Suprapubic skin (tissue), 4 donors: ENCODE data around the gene ZNF546. TPM values are rescaled to one million over a fixed set of nuclear protein-coding genes. Genes with fewer than 3 reads are reported as not detected.
"Not testable (repeated sequence)": the region's sequence is repeated elsewhere in the genome, so short reads cannot be mapped to it uniquely, and the experiment has no call there.

Experiments
- DNase-seq, 2 donors: peaks; one replicate each; pipeline ENCODE4 v3.0.0-alpha.2; 2019; ENCODE audit warnings: low spot score in 2 of 2
- H3K27ac ChIP-seq: fragments of 200-600 bp; sonication (generic); one replicate; pipeline ENCODE4 v1.5.1; 2019
- H3K27me3 ChIP-seq: fragments of 200-600 bp; sonication (generic); one replicate; pipeline ENCODE4 v1.5.1; 2019
- H3K36me3 ChIP-seq: fragments of 200-600 bp; sonication (generic); one replicate; pipeline ENCODE4 v1.5.1; 2019
- H3K4me1 ChIP-seq: fragments of 200-600 bp; sonication (generic); one replicate; pipeline ENCODE4 v1.5.1; 2019
- H3K4me3 ChIP-seq: fragments of 200-600 bp; sonication (generic); one replicate; pipeline ENCODE4 v1.5.1; 2019; ENCODE audit warnings: mild to moderate bottlenecking
- H3K9me3 ChIP-seq: fragments of 200-600 bp; sonication (generic); one replicate; pipeline ENCODE4 v1.5.1; 2019
- CTCF ChIP-seq, 2 donors: fragments of 200-600 bp in 1 of 2; fragments of 450-650 bp in 1 of 2; sonication (generic) in 1 of 2; IDR thresholded peaks; one replicate each; pipeline ENCODE4 v1.5.1; 2016 to 2019; ENCODE audit warnings: antibody characterized with exemption in 2 of 2, mild to moderate bottlenecking in 1 of 2, moderate library complexity in 1 of 2
- EP300 ChIP-seq: sonication (generic); formaldehyde crosslinking; IDR thresholded peaks from one replicate; pipeline ENCODE4 v1.6.1; 2017; ENCODE audit warnings: antibody characterized with exemption
- POLR2A ChIP-seq, 2 donors: fragments of 450-650 bp; IDR thresholded peaks; one replicate each; pipeline ENCODE4 v1.6.1; 2017; ENCODE audit warnings: antibody characterized with exemption in 2 of 2, mild to moderate bottlenecking in 2 of 2, moderate library complexity in 2 of 2
- POLR2AphosphoS5 ChIP-seq, 3 donors: sonication (generic); formaldehyde crosslinking; IDR thresholded peaks; one replicate each; pipeline ENCODE4 v1.6.1; 2017; ENCODE audit warnings: antibody characterized with exemption in 3 of 3
- WGBS: methylation state at CpG from one replicate; pipeline ENCODE4 v1.1.5; 2018; 5-methylcytosine and 5-hydroxymethylcytosine counted together
- total RNA-seq, 4 donors: library from RNA; depleted of rRNA; stranded (reverse); fragments of >200 nt; gene quantifications; one replicate each; pipeline ENCODE4 v1.1.0, GENCODE V29; 2016

ZNF546 gene
- total RNA-seq, 4 donors from 2014 or later: 0.72 to 6.2 (median 1.5) TPM

- H3K4me3 ChIP-seq, DNase-seq, H3K4me1 ChIP-seq, H3K27me3 ChIP-seq, H3K36me3 ChIP-seq, H3K27ac ChIP-seq, H3K9me3 ChIP-seq: not testable (repeated sequence)
- 63% methylated on average over 11 of the region's 13 CpGs for WGBS
Observed at GRCh38 chr19:39959407-39959806, 37.5 kb upstream of the ZNF546 start.

- H3K9me3 ChIP-seq: no peaks in the 10 kb centered on the region
- no peaks in the 10 kb centered on the region for H3K27me3 ChIP-seq
- no peak overlapping the region for H3K27ac ChIP-seq
- TF ChIP-seq POLR2AphosphoS5 (IDR thresholded peaks at IDR 0.05): no peak
- no peak for TF ChIP-seq CTCF (IDR thresholded peaks at IDR 0.05)
- TF ChIP-seq EP300: no peak
- TF ChIP-seq POLR2A (IDR thresholded peaks at IDR 0.05): no peak
- H3K4me3 ChIP-seq: no peak overlapping the region
- no peaks in the 10 kb centered on the region for H3K4me1 ChIP-seq
- no peaks in the 10 kb centered on the region for H3K36me3 ChIP-seq
- no peak for DNase-seq
- whole genome bisulfite sequencing: 89% methylated on average over 3 of the region's 3 CpGs
Observed at GRCh38 chr19:39963898-39964297, 33.0 kb upstream of the ZNF546 start.

DNA sequence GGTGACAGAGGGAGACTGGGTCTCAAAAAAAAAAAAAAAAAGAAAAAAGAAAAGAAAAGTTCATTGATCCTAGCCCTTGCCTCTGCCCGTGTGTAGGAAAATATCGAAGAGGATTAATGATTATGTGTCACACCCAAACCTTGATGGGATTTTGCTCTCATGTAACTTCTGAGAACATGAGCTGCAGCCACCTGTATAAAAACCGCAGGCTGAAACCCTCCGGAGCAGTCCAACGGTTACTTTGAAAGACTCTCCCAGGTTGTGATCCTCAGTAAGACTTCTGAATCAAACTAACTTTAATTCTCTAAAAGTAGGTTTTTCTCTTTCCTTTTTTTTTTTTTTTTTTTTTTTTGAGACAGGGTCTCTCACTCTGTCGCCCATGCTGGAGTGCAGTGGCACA, 30.2 kb upstream of the ZNF546 start:
- TF ChIP-seq EP300: no peak
- no peak for TF ChIP-seq POLR2A (IDR thresholded peaks at IDR 0.05)
- no peak for TF ChIP-seq CTCF (IDR thresholded peaks at IDR 0.05)
- TF ChIP-seq POLR2AphosphoS5 (IDR thresholded peaks at IDR 0.05): no peak
- no peak overlapping the region for H3K27ac ChIP-seq
- DNase-seq: no peak
- H3K27me3 ChIP-seq: no peaks in the 10 kb centered on the region
- no peak overlapping the region for H3K4me3 ChIP-seq
- H3K36me3 ChIP-seq: no peaks in the 10 kb centered on the region
- 88% methylated on average over 6 of the region's 6 CpGs for WGBS
- H3K4me1 ChIP-seq: peaks cover 13% of the 10 kb centered on the region
- H3K9me3 ChIP-seq: no peaks in the 10 kb centered on the region

DNA sequence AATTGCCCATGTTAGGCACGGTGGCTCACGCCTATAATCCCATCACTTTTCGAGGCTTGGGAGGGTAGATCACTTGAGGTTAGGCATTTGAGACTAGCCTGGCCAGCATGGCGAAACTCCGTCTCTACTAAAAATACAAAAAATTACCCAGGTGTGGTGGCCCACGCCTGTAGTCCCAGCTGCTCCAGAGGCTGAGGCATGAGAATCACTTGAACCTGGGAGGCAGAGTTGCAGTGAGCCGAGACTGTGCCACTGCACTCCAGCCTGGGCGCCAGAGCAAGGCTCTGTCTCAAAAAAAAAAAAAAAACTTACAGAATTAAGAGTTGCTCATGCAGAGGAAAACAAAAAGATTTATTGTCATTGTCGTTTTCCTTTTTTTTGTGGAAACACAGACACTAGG, 29.3 kb upstream of the ZNF546 start:
- H3K4me1 ChIP-seq: peaks cover 23% of the 10 kb centered on the region
- DNase-seq: no peak
- WGBS: 81% methylated on average over 9 of the region's 9 CpGs
- peaks cover 3% of the 10 kb centered on the region for H3K36me3 ChIP-seq
- H3K4me3 ChIP-seq: no peak overlapping the region
- H3K9me3 ChIP-seq: no peaks in the 10 kb centered on the region
- H3K27me3 ChIP-seq: no peaks in the 10 kb centered on the region
- TF ChIP-seq EP300 (no peak), POLR2AphosphoS5 (IDR thresholded peaks at IDR 0.05) (no peak), CTCF (IDR thresholded peaks at IDR 0.05) (no peak), POLR2A (IDR thresholded peaks at IDR 0.05) (no peak)
- H3K27ac ChIP-seq: no peak overlapping the region

DNA sequence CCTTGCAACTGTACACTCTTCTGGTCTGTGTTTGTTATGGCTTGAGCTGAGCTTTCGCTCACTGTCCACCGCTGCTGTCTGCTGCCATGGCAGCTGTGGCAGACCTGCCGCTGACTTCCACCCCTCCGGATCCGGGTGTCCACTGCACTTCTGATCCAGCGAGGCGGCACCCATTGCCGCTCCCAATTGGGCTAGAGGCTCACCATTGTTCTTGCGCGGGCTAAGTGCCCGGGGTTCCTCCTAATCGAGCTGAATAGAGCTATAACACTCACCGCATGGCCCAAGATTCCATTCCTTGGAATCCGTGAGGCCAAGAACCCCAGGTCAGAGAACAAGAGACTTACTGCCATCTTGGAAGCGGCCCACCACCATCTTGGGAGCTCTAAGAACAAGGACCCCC, 28.1 kb upstream of the ZNF546 start:
- WGBS: 95% methylated on average over 15 of the region's 15 CpGs
- DNase-seq: no peak
- peaks cover 9% of the 10 kb centered on the region for H3K36me3 ChIP-seq
- H3K9me3 ChIP-seq: no peaks in the 10 kb centered on the region
- H3K4me1 ChIP-seq: peaks cover 23% of the 10 kb centered on the region
- no peak overlapping the region for H3K27ac ChIP-seq
- TF ChIP-seq CTCF (IDR thresholded peaks at IDR 0.05): no peak
- no peak for TF ChIP-seq EP300
- no peak for TF ChIP-seq POLR2AphosphoS5 (IDR thresholded peaks at IDR 0.05)
- no peak for TF ChIP-seq POLR2A (IDR thresholded peaks at IDR 0.05)
- H3K27me3 ChIP-seq: no peaks in the 10 kb centered on the region
- no peak overlapping the region for H3K4me3 ChIP-seq

- WGBS: 65% methylated on average over 6 of the region's 6 CpGs
- Histone ChIP-seq H3K27ac (no peak overlapping the region), H3K4me1 (peaks cover 23% of the 10 kb centered on the region), H3K27me3 (no peaks in the 10 kb centered on the region), H3K9me3 (no peaks in the 10 kb centered on the region), H3K36me3 (peaks cover 13% of the 10 kb centered on the region), H3K4me3 (no peak overlapping the region)
- DNase-seq: no peak
- TF ChIP-seq POLR2A (IDR thresholded peaks at IDR 0.05) (no peak), EP300 (no peak), CTCF (IDR thresholded peaks at IDR 0.05) (no peak), POLR2AphosphoS5 (IDR thresholded peaks at IDR 0.05) (no peak)
Observed at GRCh38 chr19:39969266-39969665, 27.6 kb upstream of the ZNF546 start.
